GM21447 (cell line): ENCODE data around the gene CDK13.

Source experiments
- ATAC-seq: cut with Tn5 transposase; IDR thresholded peaks from one replicate; pipeline ENCODE4 v1.9.1; 2021; ENCODE audit not compliant: unreplicated experiment

Gene CDK13

GRCh38 chr7:40008223-40008815 is 58.3 kb downstream of the CDK13 start:
- no peak for ATAC-seq

- no peak for ATAC-seq
Measured at GRCh38 chr7:40009301-40009700, 59.2 kb downstream of the CDK13 start.

- no peak for ATAC-seq
Measured at GRCh38 chr7:40014376-40014775, 64.3 kb downstream of the CDK13 start.

- ATAC-seq: peak; percentile 95
Measured at GRCh38 chr7:40015790-40016296, 65.8 kb downstream of the CDK13 start.

GRCh38 chr7:40019558-40019957 is 69.5 kb downstream of the CDK13 start:
- ATAC-seq: no peak

- ATAC-seq: no peak
Measured at GRCh38 chr7:40024048-40024447, 74.0 kb downstream of the CDK13 start.

- no peak for ATAC-seq
Measured at GRCh38 chr7:40024841-40025240, 74.8 kb downstream of the CDK13 start.

GRCh38 chr7:40027545-40027944 is 77.5 kb downstream of the CDK13 start:
- ATAC-seq: no peak

- no peak for ATAC-seq
Measured at GRCh38 chr7:40033826-40034225, 83.8 kb downstream of the CDK13 start.

GRCh38 chr7:40041456-40041855 is 91.4 kb downstream of the CDK13 start:
- ATAC-seq: no peak

- no peak for ATAC-seq
Measured at GRCh38 chr7:40043164-40043563, 93.1 kb downstream of the CDK13 start.

- no peak for ATAC-seq
Measured at GRCh38 chr7:40047661-40048060, 97.6 kb downstream of the CDK13 start.

GRCh38 chr7:40057292-40057691 is 107.2 kb downstream of the CDK13 start:
- no peak for ATAC-seq

- ATAC-seq: no peak
Measured at GRCh38 chr7:40058026-40058425, 108.0 kb downstream of the CDK13 start.

- ATAC-seq: no peak
Measured at GRCh38 chr7:40058636-40059035, 108.6 kb downstream of the CDK13 start.

GRCh38 chr7:40059057-40059456 is 109.0 kb downstream of the CDK13 start:
- no peak for ATAC-seq

- ATAC-seq: no peak
Measured at GRCh38 chr7:40072268-40072667, 122.2 kb downstream of the CDK13 start.

- no peak for ATAC-seq
Measured at GRCh38 chr7:40073239-40073638, 123.2 kb downstream of the CDK13 start.

- ATAC-seq: no peak
Measured at GRCh38 chr7:40077849-40078248, 127.8 kb downstream of the CDK13 start.

- ATAC-seq: no peak
Measured at GRCh38 chr7:40092182-40092581, 142.1 kb downstream of the CDK13 start.

- no peak for ATAC-seq
Measured at GRCh38 chr7:40093631-40094350, 143.7 kb downstream of the CDK13 start.

- no peak for ATAC-seq
Measured at GRCh38 chr7:40095230-40095629, 145.2 kb downstream of the CDK13 start.
